ENCODE data around the gene ULK4.

The ULK4 gene

GRCh38 chr3:41320953-41321641 is 640.8 kb downstream of the ULK4 start:
- H3K9me3 Mint-ChIP-seq, result no peaks in the 10 kb centered on the region
- ATAC-seq, result no peak
- H3K27me3 Mint-ChIP-seq, result no peaks in the 10 kb centered on the region
- no peak overlapping the region for H3K27ac Mint-ChIP-seq
- no peaks in the 10 kb centered on the region for H3K36me3 Mint-ChIP-seq
- H3K4me3 Mint-ChIP-seq, result no peak overlapping the region
- H3K4me1 Mint-ChIP-seq, result no peaks in the 10 kb centered on the region

GRCh38 chr3:41318520-41318919 is 643.4 kb downstream of the ULK4 start:
- Mint-ChIP-seq H3K9me3 (no peaks in the 10 kb centered on the region), H3K4me3 (no peak overlapping the region), H3K36me3 (no peaks in the 10 kb centered on the region), H3K27me3 (no peaks in the 10 kb centered on the region), H3K4me1 (no peaks in the 10 kb centered on the region), H3K27ac (no peak overlapping the region)
- ATAC-seq, result no peak

- H3K36me3 Mint-ChIP-seq, result no peaks in the 10 kb centered on the region
Observed at GRCh38 chr3:41317718-41318117, 644.2 kb downstream of the ULK4 start.

GRCh38 chr3:41317298-41317697 is 644.6 kb downstream of the ULK4 start:
- Mint-ChIP-seq H3K36me3 (no peaks in the 10 kb centered on the region), H3K4me1 (no peaks in the 10 kb centered on the region), H3K27me3 (no peaks in the 10 kb centered on the region), H3K9me3 (no peaks in the 10 kb centered on the region), H3K27ac (no peak overlapping the region), H3K4me3 (no peak overlapping the region)
- no peak for ATAC-seq

More at GRCh38 chr3:41317718-41318117, 644.2 kb downstream of the ULK4 start:
- Mint-ChIP-seq H3K4me1 (no peaks in the 10 kb centered on the region), H3K27me3 (no peaks in the 10 kb centered on the region), H3K4me3 (no peak overlapping the region), H3K27ac (no peak overlapping the region), H3K9me3 (no peaks in the 10 kb centered on the region)
- no peak for ATAC-seq

- Mint-ChIP-seq H3K36me3 (no peaks in the 10 kb centered on the region), H3K27me3 (no peaks in the 10 kb centered on the region), H3K27ac (no peak overlapping the region), H3K4me1 (no peaks in the 10 kb centered on the region), H3K4me3 (no peak overlapping the region), H3K9me3 (no peaks in the 10 kb centered on the region)
- no peak for ATAC-seq
Observed at GRCh38 chr3:41315126-41315525, 646.8 kb downstream of the ULK4 start.

GRCh38 chr3:41308119-41308518 is 653.8 kb downstream of the ULK4 start:
- H3K9me3 Mint-ChIP-seq, result no peaks in the 10 kb centered on the region
- H3K4me3 Mint-ChIP-seq, result no peak overlapping the region
- no peaks in the 10 kb centered on the region for H3K36me3 Mint-ChIP-seq
- H3K27me3 Mint-ChIP-seq, result no peaks in the 10 kb centered on the region
- no peaks in the 10 kb centered on the region for H3K4me1 Mint-ChIP-seq
- no peak for ATAC-seq
- no peak overlapping the region for H3K27ac Mint-ChIP-seq

- no peak overlapping the region for H3K4me3 Mint-ChIP-seq
- no peaks in the 10 kb centered on the region for H3K4me1 Mint-ChIP-seq
- H3K27ac Mint-ChIP-seq, result no peak overlapping the region
- ATAC-seq, result no peak
- no peaks in the 10 kb centered on the region for H3K36me3 Mint-ChIP-seq
- H3K27me3 Mint-ChIP-seq, result no peaks in the 10 kb centered on the region
- H3K9me3 Mint-ChIP-seq, result no peaks in the 10 kb centered on the region
Observed at GRCh38 chr3:41307065-41307464, 654.8 kb downstream of the ULK4 start.

GRCh38 chr3:41304593-41304992 is 657.3 kb downstream of the ULK4 start:
- ATAC-seq, result no peak
- H3K9me3 Mint-ChIP-seq, result no peaks in the 10 kb centered on the region
- H3K4me3 Mint-ChIP-seq, result no peak overlapping the region
- H3K27ac Mint-ChIP-seq, result no peak overlapping the region
- H3K27me3 Mint-ChIP-seq, result no peaks in the 10 kb centered on the region
- H3K36me3 Mint-ChIP-seq, result no peaks in the 10 kb centered on the region
- no peaks in the 10 kb centered on the region for H3K4me1 Mint-ChIP-seq

- H3K27me3 Mint-ChIP-seq, result no peaks in the 10 kb centered on the region
Observed at GRCh38 chr3:41302295-41302694, 659.6 kb downstream of the ULK4 start.

GRCh38 chr3:41301548-41301947 is 660.4 kb downstream of the ULK4 start:
- H3K4me3 Mint-ChIP-seq, result no peak overlapping the region
- ATAC-seq, result no peak
- no peaks in the 10 kb centered on the region for H3K36me3 Mint-ChIP-seq
- H3K27ac Mint-ChIP-seq, result no peak overlapping the region
- no peaks in the 10 kb centered on the region for H3K4me1 Mint-ChIP-seq
- H3K9me3 Mint-ChIP-seq, result no peaks in the 10 kb centered on the region
- H3K27me3 Mint-ChIP-seq, result no peaks in the 10 kb centered on the region

More at GRCh38 chr3:41302295-41302694, 659.6 kb downstream of the ULK4 start:
- no peaks in the 10 kb centered on the region for H3K4me1 Mint-ChIP-seq
- H3K4me3 Mint-ChIP-seq, result no peak overlapping the region
- no peak overlapping the region for H3K27ac Mint-ChIP-seq
- no peaks in the 10 kb centered on the region for H3K9me3 Mint-ChIP-seq
- H3K36me3 Mint-ChIP-seq, result no peaks in the 10 kb centered on the region
- no peak for ATAC-seq

- ATAC-seq, result no peak
- H3K27ac Mint-ChIP-seq, result no peak overlapping the region
- no peaks in the 10 kb centered on the region for H3K36me3 Mint-ChIP-seq
- no peaks in the 10 kb centered on the region for H3K9me3 Mint-ChIP-seq
- H3K4me1 Mint-ChIP-seq, result no peaks in the 10 kb centered on the region
- no peak overlapping the region for H3K4me3 Mint-ChIP-seq
- no peaks in the 10 kb centered on the region for H3K27me3 Mint-ChIP-seq
Observed at GRCh38 chr3:41299036-41299435, 662.9 kb downstream of the ULK4 start.

- no peak for ATAC-seq
- Mint-ChIP-seq H3K36me3 (no peaks in the 10 kb centered on the region), H3K27me3 (no peaks in the 10 kb centered on the region), H3K9me3 (no peaks in the 10 kb centered on the region), H3K4me3 (no peak overlapping the region), H3K4me1 (no peaks in the 10 kb centered on the region), H3K27ac (no peak overlapping the region)
Observed at GRCh38 chr3:41297750-41298149, 664.2 kb downstream of the ULK4 start.

GRCh38 chr3:41296556-41296955 is 665.3 kb downstream of the ULK4 start:
- no peaks in the 10 kb centered on the region for H3K36me3 Mint-ChIP-seq
- H3K4me3 Mint-ChIP-seq, result no peak overlapping the region

GRCh38 chr3:41295740-41296139 is 666.2 kb downstream of the ULK4 start:
- Mint-ChIP-seq H3K4me3 (no peak overlapping the region), H3K4me1 (no peaks in the 10 kb centered on the region), H3K27ac (no peak overlapping the region), H3K27me3 (no peaks in the 10 kb centered on the region), H3K36me3 (peaks cover 7% of the 10 kb centered on the region), H3K9me3 (no peaks in the 10 kb centered on the region)
- no peak for ATAC-seq

More at GRCh38 chr3:41296556-41296955, 665.3 kb downstream of the ULK4 start:
- Mint-ChIP-seq H3K27me3 (no peaks in the 10 kb centered on the region), H3K4me1 (no peaks in the 10 kb centered on the region), H3K27ac (no peak overlapping the region), H3K9me3 (no peaks in the 10 kb centered on the region)
- no peak for ATAC-seq

- Mint-ChIP-seq H3K36me3 (peaks cover 7% of the 10 kb centered on the region), H3K27ac (no peak overlapping the region), H3K27me3 (no peaks in the 10 kb centered on the region), H3K4me3 (no peak overlapping the region), H3K9me3 (no peaks in the 10 kb centered on the region), H3K4me1 (no peaks in the 10 kb centered on the region)
- no peak for ATAC-seq
Observed at GRCh38 chr3:41293169-41293681, 668.7 kb downstream of the ULK4 start.

- no peaks in the 10 kb centered on the region for H3K4me1 Mint-ChIP-seq
- H3K9me3 Mint-ChIP-seq, result no peaks in the 10 kb centered on the region
- H3K4me3 Mint-ChIP-seq, result no peak overlapping the region
- no peak overlapping the region for H3K27ac Mint-ChIP-seq
- peaks cover 7% of the 10 kb centered on the region for H3K36me3 Mint-ChIP-seq
- no peaks in the 10 kb centered on the region for H3K27me3 Mint-ChIP-seq
- no peak for ATAC-seq
Observed at GRCh38 chr3:41290736-41291135, 671.2 kb downstream of the ULK4 start.

Data from stimulated activated memory B cell treated with anti-CD40 and anti-IgM and Interleukin-4, amounts not matched to agents 10 μg/mL and 1 μg/mL and 100 μg/mL, for 72 hours (primary cell).